ENCODE measurements around the gene ATAT1. TPM values are rescaled to one million over a fixed set of nuclear protein-coding genes. Genes with fewer than 3 reads are reported as not detected.

Gene ATAT1
- total and polyA plus RNA-seq, 2 of the 13 experiments (the other 11 are each of a cell fraction or from before 2014, with no cell fraction given) = 9.2 to 23.6 TPM

DNA sequence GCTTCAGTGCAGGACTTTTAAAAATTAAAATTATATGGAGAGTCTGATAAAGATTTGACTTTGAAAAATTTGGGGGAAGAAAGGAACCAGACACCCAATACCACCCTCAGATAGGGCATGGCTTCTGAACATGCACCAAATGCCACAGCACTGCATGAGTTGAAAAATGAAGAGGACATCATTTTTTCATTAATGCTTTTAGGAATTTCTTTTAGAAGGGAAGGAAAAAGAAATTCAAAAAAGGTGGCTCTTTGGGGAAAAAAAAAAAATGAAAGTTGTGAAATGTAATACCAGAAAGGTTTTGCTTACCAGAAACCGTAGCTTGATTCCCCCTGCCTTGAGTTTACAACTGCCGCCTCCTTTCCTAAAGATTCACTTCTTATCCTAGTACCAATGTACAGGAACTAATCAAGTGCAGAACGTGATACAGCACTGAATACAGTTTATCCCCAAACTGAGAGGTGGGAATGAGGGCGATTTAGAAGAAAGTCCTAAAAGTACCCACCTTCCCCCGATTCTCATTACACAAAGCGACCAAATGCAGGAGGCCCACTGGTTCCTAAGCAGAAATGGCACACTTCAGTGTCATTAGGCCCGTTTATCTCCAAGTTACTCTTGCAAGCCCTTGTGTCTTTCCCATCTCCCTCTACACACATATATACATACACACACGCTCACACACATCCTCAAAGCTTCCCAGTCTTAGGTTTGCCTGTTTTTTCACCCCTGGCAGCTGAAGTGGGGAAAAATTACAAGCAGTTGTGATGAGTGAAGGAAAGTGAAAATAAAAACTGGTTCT, 12.4 kb upstream of the ATAT1 start (continued):
- TF ChIP-seq, protein P1, sequence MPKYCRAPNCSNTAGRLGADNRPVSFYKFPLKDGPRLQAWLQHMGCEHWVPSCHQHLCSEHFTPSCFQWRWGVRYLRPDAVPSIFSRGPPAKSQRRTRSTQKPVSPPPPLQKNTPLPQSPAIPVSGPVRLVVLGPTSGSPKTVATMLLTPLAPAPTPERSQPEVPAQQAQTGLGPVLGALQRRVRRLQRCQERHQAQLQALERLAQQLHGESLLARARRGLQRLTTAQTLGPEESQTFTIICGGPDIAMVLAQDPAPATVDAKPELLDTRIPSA (CRISPR knock-in tag; IDR thresholded peaks at IDR 0.05; ENCODE audit: borderline replicate concordance) = no peak
- TF ChIP-seq ZMYM3 (CRISPR knock-in tag; IDR thresholded peaks at IDR 0.05) (no peak), NR2F6 (IDR thresholded peaks at IDR 0.05) (no peak), NR2F6 (CRISPR knock-in tag; IDR thresholded peaks at IDR 0.05) (no peak), ZNF552 (CRISPR knock-in tag; IDR thresholded peaks at IDR 0.05; ENCODE audit: borderline replicate concordance) (no peak), ZNF792 (CRISPR knock-in tag; IDR thresholded peaks at IDR 0.05) (no peak), MXI1 (IDR thresholded peaks at IDR 0.05; ENCODE audit: borderline replicate concordance, low read depth, low read length) (no peak), ZNF160 (CRISPR knock-in tag; IDR thresholded peaks at IDR 0.05) (no peak), KDM5B (CRISPR knock-in tag; IDR thresholded peaks at IDR 0.05; ENCODE audit: borderline replicate concordance) (no peak), ZC3H4 (CRISPR knock-in tag; IDR thresholded peaks at IDR 0.05; ENCODE audit: borderline replicate concordance) (peak; percentile 86), ZNF672 (CRISPR knock-in tag; IDR thresholded peaks at IDR 0.05) (no peak), HBP1 (CRISPR knock-in tag; IDR thresholded peaks at IDR 0.05; ENCODE audit: low read depth) (no peak), ZNF317 (CRISPR knock-in tag; IDR thresholded peaks at IDR 0.05) (no peak), HMG20A (CRISPR knock-in tag; IDR thresholded peaks at IDR 0.05; ENCODE audit: borderline replicate concordance) (no peak), CENPX (CRISPR knock-in tag; IDR thresholded peaks at IDR 0.05) (no peak), ZNF777 (CRISPR knock-in tag; IDR thresholded peaks at IDR 0.05) (no peak), ZNF891 (CRISPR knock-in tag; IDR thresholded peaks at IDR 0.05) (no peak), TCF7L2 (IDR thresholded peaks at IDR 0.05; ENCODE audit: low read depth, low read length) (no peak), POLR2AphosphoS2 (IDR thresholded peaks at IDR 0.05; ENCODE audit: low read depth, low read length) (peak; percentile 43), ZSCAN31 (CRISPR knock-in tag; IDR thresholded peaks at IDR 0.05; ENCODE audit: low read depth) (no peak; the same call in 1 of the 2 replicates), ZMAT3 (CRISPR knock-in tag; conservative IDR thresholded peaks at IDR 0.05) (no peak), TAF15 (IDR thresholded peaks at IDR 0.05; ENCODE audit: low read depth, low read length, poor library complexity, severe bottlenecking) (no peak), NCOA1 (CRISPR knock-in tag; IDR thresholded peaks at IDR 0.05) (0 out of 2 replicates have a peak, but pooled peaks have one; percentile 14), ZNF18 (CRISPR knock-in tag; IDR thresholded peaks at IDR 0.05; ENCODE audit: insufficient replicate concordance) (no peak), ONECUT2 (CRISPR knock-in tag; IDR thresholded peaks at IDR 0.05) (peak; percentile 24; the same call in 1 of the 2 replicates), PCBP1 (IDR thresholded peaks at IDR 0.05; ENCODE audit: borderline replicate concordance, low read depth, low read length) (no peak), CREB1 (IDR thresholded peaks at IDR 0.05) (no peak), CREB1 (CRISPR knock-in tag; IDR thresholded peaks at IDR 0.05) (0 out of 2 replicates have a peak, but pooled peaks have one; percentile 11), ZFP36L1 (CRISPR knock-in tag; IDR thresholded peaks at IDR 0.05) (no peak)
- TF ChIP-seq, protein P2, sequence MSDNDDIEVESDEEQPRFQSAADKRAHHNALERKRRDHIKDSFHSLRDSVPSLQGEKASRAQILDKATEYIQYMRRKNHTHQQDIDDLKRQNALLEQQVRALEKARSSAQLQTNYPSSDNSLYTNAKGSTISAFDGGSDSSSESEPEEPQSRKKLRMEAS (IDR thresholded peaks at IDR 0.05) = peak; percentile 40; the same call in 1 of the 2 replicates
